ENCODE measurements around the gene TNP2. TPM values are rescaled to one million over a fixed set of nuclear protein-coding genes. Genes with fewer than 3 reads are reported as not detected.

Gene TNP2
- total RNA-seq, 5 donors from 2014 or later (not counting 1 experiment from before 2014, with no cell fraction given), result not detected

DNA sequence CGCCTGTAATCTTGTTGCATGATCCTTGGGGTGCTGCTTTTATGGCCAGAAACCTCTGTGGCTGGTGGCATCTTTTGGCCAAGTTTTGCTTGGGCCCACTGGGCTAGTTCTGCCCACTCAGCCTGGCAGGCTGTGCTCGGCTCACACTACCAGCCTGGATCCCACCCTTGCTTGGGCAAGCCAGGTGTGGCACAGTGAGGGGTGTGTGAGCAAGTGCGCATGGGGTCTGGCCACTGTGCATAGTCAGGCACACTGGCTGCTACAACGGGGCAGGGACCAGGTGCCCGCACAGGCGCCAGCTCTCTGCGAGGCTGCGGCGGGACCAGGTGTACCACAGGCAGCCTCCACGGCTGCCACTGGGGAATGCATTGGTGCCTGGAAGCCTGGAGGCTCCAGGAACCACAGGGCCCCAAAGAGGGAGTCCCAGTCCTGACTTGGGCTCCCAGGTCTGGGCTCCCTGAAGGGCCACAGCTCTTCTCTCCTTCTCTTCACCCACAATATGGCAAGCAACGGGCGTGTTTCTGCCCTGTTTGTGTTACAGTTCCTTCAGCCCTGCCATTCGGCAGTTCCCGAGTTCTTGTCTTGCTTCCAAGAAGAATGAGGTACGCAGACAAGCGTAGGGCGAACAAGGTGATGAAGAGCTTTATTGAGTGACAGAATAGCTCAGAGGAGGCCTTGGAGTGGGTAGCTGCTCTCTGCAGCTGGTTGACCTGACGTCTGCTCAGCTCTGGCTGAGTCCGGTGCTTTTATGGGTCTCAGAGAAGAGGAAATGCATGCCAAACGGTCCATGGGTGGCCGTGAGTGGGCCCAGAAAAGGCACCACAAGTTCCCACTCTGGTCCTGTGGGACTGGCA lies 38.7 kb upstream of the TNP2 start:
- CTCF ChIA-PET, result no interaction called here
- Mint-ChIP-seq H3K36me3 (no peaks in the 10 kb centered on the region), H3K9me3 (no peaks in the 10 kb centered on the region), H3K27me3 (no peaks in the 10 kb centered on the region), H3K4me3 (no peak overlapping the region), H3K27ac (no peak overlapping the region), H3K4me1 (peaks cover 30 to 40% (median 35%) of the 10 kb centered on the region in 3 donors)
- Histone ChIP-seq H3K36me3 (ENCODE audit: control insufficient read depth in 2 of 2, extremely low read depth in 1 of 2, insufficient read depth in 1 of 2, low read length in 1 of 2) (no peaks in the 10 kb centered on the region), H3K4me1 (ENCODE audit: control insufficient read depth in 1 of 2, extremely low read depth in 1 of 2, insufficient read depth in 2 of 2, low read length in 2 of 2) (peaks cover 14 to 47% of the 10 kb centered on the region in 2 experiments), H3K4me3 (ENCODE audit: control insufficient read depth in 1 of 2, extremely low read depth in 1 of 2, low read length in 1 of 2) (no peak overlapping the region), H3K27ac (ENCODE audit: low read length) (no peak overlapping the region), H3K9me3 (no peaks in the 10 kb centered on the region), H3K27me3 (replicated peaks in 1 of 2; ENCODE audit: control insufficient read depth in 2 of 2, extremely low read depth in 1 of 2, insufficient read depth in 2 of 2, low read length in 1 of 2) (peaks cover 0 to 8% of the 10 kb centered on the region in 2 experiments)
- ATAC-seq (replicated peaks in 1 of 4) (no peak), DNase-seq (no peak)
- 92% methylated on average over 21 of the region's 21 CpGs for WGBS (ENCODE audit: insufficient coverage)
- POLR2A ChIA-PET, result no interaction called here

DNA sequence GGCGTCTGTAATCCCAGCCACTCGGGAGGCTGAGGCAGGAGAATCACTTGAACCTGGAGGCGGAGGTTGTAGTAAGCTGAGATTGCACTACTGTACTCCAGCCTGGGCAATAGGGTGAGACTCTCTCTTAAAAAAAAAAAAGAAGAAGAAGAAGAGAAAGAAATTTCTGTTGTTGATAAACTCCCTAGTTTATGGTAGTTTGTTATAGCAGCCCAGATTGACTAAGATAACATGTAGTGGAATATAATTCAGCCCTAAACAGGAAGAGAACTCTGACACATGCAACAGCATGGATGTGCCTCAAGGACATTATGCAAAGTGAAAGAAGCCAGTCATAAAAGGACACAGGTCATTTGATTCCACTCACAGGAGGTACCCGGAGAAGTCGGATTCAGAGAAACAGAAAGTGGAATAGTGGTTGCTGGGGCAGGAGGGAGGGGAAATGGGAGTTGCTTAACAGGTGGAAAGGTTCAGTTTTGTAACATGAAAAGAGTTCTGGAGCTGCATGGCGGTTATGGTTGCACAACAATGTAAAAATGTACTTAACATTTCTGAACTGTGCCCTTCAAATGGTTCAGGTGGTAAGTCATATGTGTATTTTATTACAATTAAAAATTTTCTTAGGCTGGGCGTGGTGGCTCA lies 38.0 kb upstream of the TNP2 start:
- H3K27me3 Mint-ChIP-seq, result no peaks in the 10 kb centered on the region
- H3K36me3 ChIP-seq (ENCODE audit: control insufficient read depth in 2 of 2, extremely low read depth in 1 of 2, insufficient read depth in 1 of 2, low read length in 1 of 2), result no peaks in the 10 kb centered on the region
- ChIA-PET CTCF (no interaction called here), POLR2A (no interaction called here)
- no peaks in the 10 kb centered on the region for H3K9me3 Mint-ChIP-seq
- no peak overlapping the region for H3K27ac ChIP-seq (ENCODE audit: low read length)
- ATAC-seq (replicated peaks in 1 of 4) (no peak), DNase-seq (no peak)
- no peak overlapping the region for H3K4me3 Mint-ChIP-seq
- 92% methylated on average over 4 of the region's 7 CpGs for WGBS (ENCODE audit: insufficient coverage)
- no peak overlapping the region for H3K4me3 ChIP-seq (ENCODE audit: control insufficient read depth in 1 of 2, extremely low read depth in 1 of 2, low read length in 1 of 2)
- no peak overlapping the region for H3K27ac Mint-ChIP-seq
- H3K27me3 ChIP-seq (replicated peaks in 1 of 2; ENCODE audit: control insufficient read depth in 2 of 2, extremely low read depth in 1 of 2, insufficient read depth in 2 of 2, low read length in 1 of 2), result peaks cover 0 to 8% of the 10 kb centered on the region in 2 experiments
- peaks cover 24 to 33% (median 28%) of the 10 kb centered on the region in 3 donors for H3K4me1 Mint-ChIP-seq
- no peaks in the 10 kb centered on the region for H3K9me3 ChIP-seq
- H3K36me3 Mint-ChIP-seq, result no peaks in the 10 kb centered on the region
- H3K4me1 ChIP-seq (ENCODE audit: control insufficient read depth in 1 of 2, extremely low read depth in 1 of 2, insufficient read depth in 2 of 2, low read length in 2 of 2), result peaks cover 10 to 40% of the 10 kb centered on the region in 2 experiments

GRCh38 chr16:11306381-11306780 lies 37.3 kb upstream of the TNP2 start:
- Histone ChIP-seq H3K27ac (ENCODE audit: low read length) (no peak overlapping the region), H3K4me3 (ENCODE audit: control insufficient read depth in 1 of 2, extremely low read depth in 1 of 2, low read length in 1 of 2) (no peak overlapping the region), H3K4me1 (ENCODE audit: control insufficient read depth in 1 of 2, extremely low read depth in 1 of 2, insufficient read depth in 2 of 2, low read length in 2 of 2) (peaks cover 7 to 33% of the 10 kb centered on the region in 2 experiments), H3K27me3 (replicated peaks in 1 of 2; ENCODE audit: control insufficient read depth in 2 of 2, extremely low read depth in 1 of 2, insufficient read depth in 2 of 2, low read length in 1 of 2) (peaks cover 0 to 8% of the 10 kb centered on the region in 2 experiments), H3K36me3 (ENCODE audit: control insufficient read depth in 2 of 2, extremely low read depth in 1 of 2, insufficient read depth in 1 of 2, low read length in 1 of 2) (no peaks in the 10 kb centered on the region), H3K9me3 (no peaks in the 10 kb centered on the region)
- Mint-ChIP-seq H3K4me3 (no peak overlapping the region), H3K9me3 (no peaks in the 10 kb centered on the region), H3K27ac (no peak overlapping the region), H3K36me3 (no peaks in the 10 kb centered on the region), H3K4me1 (peaks cover 17 to 27% (median 22%) of the 10 kb centered on the region in 3 donors), H3K27me3 (no peaks in the 10 kb centered on the region)
- ChIA-PET POLR2A (no interaction called here), CTCF (no interaction called here)
- 100% methylated on average over 2 of the region's 8 CpGs for WGBS (ENCODE audit: insufficient coverage)
- no peak for ATAC-seq (replicated peaks in 1 of 4)
- no peak for DNase-seq

DNA sequence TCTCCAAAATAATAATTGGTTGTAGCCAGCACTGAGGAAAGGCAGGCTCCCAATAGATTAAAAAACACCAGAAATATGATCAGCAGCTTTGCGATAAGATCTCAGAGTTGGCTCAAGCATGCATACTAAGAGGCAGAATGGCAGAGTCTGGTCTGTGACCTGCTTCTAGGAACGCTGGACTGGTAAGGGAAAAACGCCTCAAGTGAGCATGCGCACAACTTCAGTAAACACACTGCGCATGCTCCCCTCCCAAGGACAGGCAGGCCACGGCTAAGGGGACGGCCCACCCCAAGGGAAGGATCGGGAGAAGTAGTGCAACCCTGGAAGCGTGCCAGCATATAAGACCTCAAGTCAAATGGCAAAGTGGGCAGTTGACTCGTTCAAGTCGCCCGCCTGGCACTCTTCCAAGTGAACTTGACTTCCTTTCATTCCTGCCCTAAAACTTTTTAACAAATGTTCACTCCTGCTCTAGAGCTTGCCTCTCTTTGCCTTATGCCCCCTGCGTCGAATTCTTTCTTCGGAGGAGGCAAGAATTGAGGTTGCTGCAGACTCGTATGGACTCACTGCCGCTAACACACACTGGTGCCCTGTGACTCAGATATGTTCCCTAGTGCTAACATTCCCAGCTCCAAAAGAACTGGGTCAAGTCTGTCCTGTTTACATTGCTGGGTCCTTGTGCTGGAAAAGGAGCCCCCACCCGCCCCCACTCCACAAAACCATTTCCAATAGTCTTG lies 34.4 kb upstream of the TNP2 start:
- H3K4me1 ChIP-seq (ENCODE audit: control insufficient read depth in 1 of 2, extremely low read depth in 1 of 2, insufficient read depth in 2 of 2, low read length in 2 of 2), result peaks cover 5 to 12% of the 10 kb centered on the region in 2 experiments
- H3K4me3 ChIP-seq (ENCODE audit: control insufficient read depth in 1 of 2, extremely low read depth in 1 of 2, low read length in 1 of 2), result no peak overlapping the region
- Mint-ChIP-seq H3K36me3 (no peaks in the 10 kb centered on the region), H3K27me3 (no peaks in the 10 kb centered on the region), H3K27ac (no peak overlapping the region), H3K9me3 (no peaks in the 10 kb centered on the region), H3K4me1 (peaks cover 8 to 15% (median 8%) of the 10 kb centered on the region in 3 donors), H3K4me3 (no peak overlapping the region)
- ChIA-PET POLR2A (no interaction called here), CTCF (interaction anchor here in 1 of 2 donors (0.5 kb wide), 1 partner anchor 315 kb away, joined by 6 read pairs; no protein-coding TSS in a partner anchor)
- DNase-seq, result no peak
- H3K27me3 ChIP-seq (replicated peaks in 1 of 2; ENCODE audit: control insufficient read depth in 2 of 2, extremely low read depth in 1 of 2, insufficient read depth in 2 of 2, low read length in 1 of 2), result peaks cover 0 to 8% of the 10 kb centered on the region in 2 experiments
- no peaks in the 10 kb centered on the region for H3K36me3 ChIP-seq (ENCODE audit: control insufficient read depth in 2 of 2, extremely low read depth in 1 of 2, insufficient read depth in 1 of 2, low read length in 1 of 2)
- no peak overlapping the region for H3K27ac ChIP-seq (ENCODE audit: low read length)
- WGBS (ENCODE audit: insufficient coverage), result 88% methylated on average over 18 of the region's 18 CpGs
- no peak for ATAC-seq (replicated peaks in 1 of 4)
- no peaks in the 10 kb centered on the region for H3K9me3 ChIP-seq

- no peak overlapping the region for H3K4me3 Mint-ChIP-seq
- H3K27me3 Mint-ChIP-seq, result no peaks in the 10 kb centered on the region
- no peaks in the 10 kb centered on the region for H3K9me3 Mint-ChIP-seq
- no peak for DNase-seq
- peaks cover 11 to 12% of the 10 kb centered on the region in 2 experiments for H3K4me1 ChIP-seq (ENCODE audit: control insufficient read depth in 1 of 2, extremely low read depth in 1 of 2, insufficient read depth in 2 of 2, low read length in 2 of 2)
- H3K36me3 Mint-ChIP-seq, result no peaks in the 10 kb centered on the region
- H3K27me3 ChIP-seq (replicated peaks in 1 of 2; ENCODE audit: control insufficient read depth in 2 of 2, extremely low read depth in 1 of 2, insufficient read depth in 2 of 2, low read length in 1 of 2), result peaks cover 0 to 7% of the 10 kb centered on the region in 2 experiments
- 92% methylated on average over 2 of the region's 4 CpGs for WGBS (ENCODE audit: insufficient coverage)
- no peak overlapping the region for H3K27ac Mint-ChIP-seq
- no peak for ATAC-seq (replicated peaks in 1 of 4)
- ChIA-PET POLR2A (no interaction called here), CTCF (no interaction called here)
- H3K4me3 ChIP-seq (ENCODE audit: control insufficient read depth in 1 of 2, extremely low read depth in 1 of 2, low read length in 1 of 2), result no peak overlapping the region
- H3K27ac ChIP-seq (ENCODE audit: low read length), result no peak overlapping the region
- H3K4me1 Mint-ChIP-seq, result peaks cover 11 to 17% (median 14%) of the 10 kb centered on the region in 3 donors
- H3K9me3 ChIP-seq, result no peaks in the 10 kb centered on the region
- H3K36me3 ChIP-seq (ENCODE audit: control insufficient read depth in 2 of 2, extremely low read depth in 1 of 2, insufficient read depth in 1 of 2, low read length in 1 of 2), result no peaks in the 10 kb centered on the region
Measured at GRCh38 chr16:11302977-11303376, 33.9 kb upstream of the TNP2 start.

Data from T-cell (primary cell).